ENCODE measurements around the gene ORM1.
"Not testable (repeated sequence)": the region's sequence is repeated elsewhere in the genome, so short reads cannot be mapped to it uniquely, and the experiment has no call there.

ORM1 gene

DNA sequence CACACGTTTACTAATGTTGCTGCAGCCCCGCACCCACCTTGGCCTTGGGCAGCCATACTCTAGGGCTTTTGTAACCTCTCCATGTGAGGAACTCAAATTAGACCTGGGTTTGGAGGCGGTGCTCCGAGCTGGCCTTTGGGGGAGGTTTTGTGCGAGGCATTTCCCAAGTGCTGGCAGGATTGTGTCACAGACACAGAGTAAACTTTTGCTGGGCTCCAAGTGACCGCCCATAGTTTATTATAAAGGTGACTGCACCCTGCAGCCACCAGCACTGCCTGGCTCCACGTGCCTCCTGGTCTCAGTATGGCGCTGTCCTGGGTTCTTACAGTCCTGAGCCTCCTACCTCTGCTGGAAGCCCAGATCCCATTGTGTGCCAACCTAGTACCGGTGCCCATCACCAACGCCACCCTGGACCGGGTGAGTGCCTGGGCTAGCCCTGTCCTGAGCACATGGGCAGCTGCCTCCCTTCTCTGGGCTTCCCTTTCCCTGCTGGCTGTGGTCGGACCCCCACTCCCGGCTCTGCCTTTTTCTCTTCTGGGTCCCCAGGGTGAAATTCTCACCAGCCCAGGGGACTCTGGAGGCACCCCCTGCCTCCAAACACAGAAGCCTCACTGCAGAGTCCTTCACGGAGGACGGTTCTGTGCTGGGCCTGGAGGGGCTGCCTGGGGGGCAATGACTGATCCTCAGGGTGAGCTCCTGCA is at the start of gene ORM1:
Gene ORM1 (plus strand): TSS at position 268 of the 701 bp plus-strand sequence. CDS start 36 bp downstream, at position 304.
- DNase-seq (ENCODE audit: low read depth in 2 of 2): not testable (repeated sequence)

DNA sequence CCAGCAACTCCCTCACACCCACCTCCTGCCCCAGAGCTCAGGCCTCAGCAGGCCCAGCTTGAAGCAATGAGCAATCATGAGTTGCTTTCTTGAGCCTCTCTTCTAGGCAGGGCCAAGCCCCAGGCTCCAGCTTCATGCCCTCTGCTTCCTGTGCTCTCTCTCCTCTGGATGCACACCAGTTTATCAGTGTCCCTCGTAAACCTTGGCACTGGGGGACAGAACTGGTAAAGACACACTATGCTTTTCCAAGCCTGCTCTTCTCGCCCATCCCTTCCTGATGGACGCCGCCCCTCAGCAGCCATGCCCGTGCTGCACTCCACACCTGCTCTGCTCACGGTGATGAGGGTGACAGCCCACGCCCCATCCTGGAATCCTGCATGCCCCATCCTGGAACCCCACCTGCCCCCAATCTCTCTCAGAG is 49.4 kb upstream of the ORM1 start:
- no peak for DNase-seq (ENCODE audit: low read depth in 2 of 2)

DNA sequence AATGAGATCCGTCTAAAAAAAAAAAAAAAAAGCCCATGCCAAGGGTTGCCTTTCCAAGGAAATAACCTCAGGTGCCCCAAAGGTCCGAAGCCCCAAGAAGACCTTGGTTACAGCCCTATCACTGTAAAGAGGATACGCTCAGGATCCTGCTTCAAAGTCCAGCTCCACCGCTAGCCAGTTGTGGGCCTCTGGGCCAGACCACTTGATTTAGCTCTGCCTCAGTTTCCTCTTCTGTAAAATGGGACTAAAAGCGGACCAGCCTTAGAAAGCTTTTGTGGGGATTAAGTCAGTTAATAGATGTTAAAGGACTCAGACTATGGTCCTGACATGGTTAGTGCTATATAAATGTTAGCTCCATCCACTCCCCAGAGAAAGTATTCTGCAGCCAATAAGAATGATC is 48.7 kb upstream of the ORM1 start:
- no peak for DNase-seq (ENCODE audit: low read depth in 2 of 2)

DNA sequence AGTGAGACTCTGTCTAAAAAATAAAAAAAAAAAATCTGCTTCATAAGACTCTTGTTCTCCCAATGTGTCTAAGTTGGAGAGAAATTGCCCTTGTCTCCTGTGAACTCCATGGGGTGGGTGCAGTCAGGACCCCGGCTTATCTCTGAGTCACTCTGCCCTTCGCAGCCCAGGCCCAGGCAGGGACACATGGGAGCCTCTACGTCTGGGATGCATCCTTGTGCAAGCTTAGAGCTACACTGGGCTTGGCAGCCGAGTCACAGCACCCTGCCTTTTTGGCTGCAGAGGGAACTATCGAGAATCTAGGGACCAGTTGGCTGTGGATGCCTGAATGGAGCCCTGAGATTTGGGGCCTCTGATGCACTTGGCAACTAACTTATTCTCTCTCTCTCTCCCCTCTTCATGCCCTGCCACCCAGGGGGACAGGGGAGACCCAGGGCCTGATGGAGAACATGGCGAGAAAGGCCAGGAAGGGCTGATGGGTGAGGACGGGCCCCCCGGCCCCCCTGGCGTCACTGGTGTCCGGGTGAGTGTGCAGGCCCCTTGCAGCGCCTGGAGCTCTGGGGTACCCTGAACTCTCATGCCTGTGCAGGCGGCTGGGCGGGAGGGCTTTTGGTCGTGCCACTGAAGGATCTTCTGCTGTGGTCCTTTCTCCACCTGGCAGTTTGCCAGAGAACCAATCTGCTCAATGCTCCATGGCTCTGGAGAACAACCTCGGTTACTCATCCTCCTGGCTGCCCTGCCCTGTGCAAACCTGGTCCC is 47.5 kb upstream of the ORM1 start:
- no peak for DNase-seq (ENCODE audit: low read depth in 2 of 2)

DNA sequence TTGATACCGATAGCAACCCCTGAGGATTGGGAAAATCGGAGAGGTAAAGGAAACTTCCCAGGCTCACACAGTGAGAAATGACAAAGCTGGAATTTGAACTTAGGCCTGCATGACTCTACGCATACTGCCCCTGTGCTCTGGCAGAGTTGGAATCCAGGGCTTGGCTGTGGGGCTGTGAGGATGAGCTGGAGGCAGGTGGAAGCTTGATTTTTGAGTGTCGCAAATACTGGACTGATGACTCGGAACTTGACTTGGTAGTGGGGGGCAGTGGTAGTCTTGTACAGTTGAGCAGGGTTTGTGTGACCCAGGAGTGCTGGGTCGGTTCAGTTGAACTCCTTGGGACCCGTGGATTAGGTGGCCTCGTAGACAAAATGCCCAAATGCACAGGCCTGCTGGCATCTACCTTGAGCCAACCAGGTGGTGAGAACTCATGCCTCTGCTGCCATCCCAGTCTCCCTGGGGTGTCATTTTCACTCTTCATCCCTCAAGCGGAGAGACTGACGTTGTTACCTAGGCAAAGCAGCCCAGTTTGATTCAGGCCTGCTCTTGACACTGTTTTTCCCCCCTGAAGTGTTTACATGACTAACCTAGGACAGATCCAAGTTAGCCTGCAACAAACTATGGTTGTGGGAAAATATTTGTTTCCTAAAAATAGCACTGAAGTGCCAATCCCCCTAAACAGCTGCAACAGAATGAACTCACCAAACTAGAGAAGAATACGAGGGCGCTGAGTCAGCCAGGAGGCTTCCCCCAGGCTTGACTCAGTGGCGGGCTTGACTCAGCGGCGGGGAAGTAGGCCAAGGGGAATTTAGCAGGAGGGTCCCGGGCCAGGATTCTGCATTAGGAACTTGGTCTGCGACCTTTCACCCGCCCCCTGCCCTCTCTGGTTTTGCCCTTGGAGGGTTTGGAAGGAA is 45.7 kb upstream of the ORM1 start:
- DNase-seq (ENCODE audit: low read depth in 2 of 2): no peak

DNA sequence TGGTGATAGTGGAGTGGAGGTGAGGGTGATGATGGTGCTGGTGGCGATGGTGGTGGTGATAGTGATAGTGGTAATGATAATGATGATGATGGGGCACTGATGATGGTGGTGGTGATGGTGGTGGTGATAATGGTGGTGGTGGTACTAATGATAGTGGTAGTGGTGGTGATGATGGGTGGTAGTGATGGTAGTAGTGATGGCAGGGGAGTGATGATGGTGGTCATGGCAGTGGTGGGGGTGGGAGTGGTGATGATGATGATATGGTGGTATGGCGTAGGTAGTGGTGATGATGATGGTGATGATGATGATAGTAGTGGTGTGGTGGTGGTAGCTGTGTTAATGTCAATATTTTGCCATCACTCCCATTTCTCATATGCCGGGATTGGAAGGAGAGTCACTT is 44.5 kb upstream of the ORM1 start:
- no peak for DNase-seq (ENCODE audit: low read depth in 2 of 2)

DNA sequence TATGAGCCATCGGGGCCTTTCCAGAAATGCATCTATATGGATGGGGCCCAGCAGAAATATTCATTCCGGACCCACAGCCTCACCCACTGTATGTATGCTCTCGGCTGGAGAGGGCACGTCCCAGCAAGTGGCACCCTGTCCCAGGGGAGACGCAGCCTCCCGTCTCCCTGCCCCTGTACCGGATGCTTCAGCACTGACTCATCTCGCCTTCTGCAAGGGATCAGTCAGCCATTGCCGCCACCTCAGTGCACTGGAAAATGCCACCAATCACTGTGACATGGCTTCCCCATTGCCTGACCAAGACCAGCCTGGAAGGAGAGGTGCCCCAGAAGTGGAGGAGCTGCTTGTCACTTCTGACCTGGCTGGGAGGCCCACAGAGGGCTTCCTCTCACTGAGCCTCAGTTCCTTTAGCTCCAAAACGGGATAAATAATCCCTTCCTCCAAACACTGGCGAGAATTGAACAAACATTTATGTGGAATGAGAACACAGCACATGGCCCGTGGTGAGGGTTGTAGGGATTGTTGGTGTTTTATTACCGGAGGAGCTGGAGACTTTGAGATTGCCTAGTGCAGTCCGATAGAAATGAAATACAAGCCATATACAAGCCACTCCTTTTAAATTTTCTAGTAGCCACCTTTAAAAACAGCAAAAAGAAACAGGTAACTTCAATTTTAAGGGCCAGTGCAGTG is 43.9 kb upstream of the ORM1 start:
- DNase-seq (ENCODE audit: low read depth in 2 of 2): no peak

DNA sequence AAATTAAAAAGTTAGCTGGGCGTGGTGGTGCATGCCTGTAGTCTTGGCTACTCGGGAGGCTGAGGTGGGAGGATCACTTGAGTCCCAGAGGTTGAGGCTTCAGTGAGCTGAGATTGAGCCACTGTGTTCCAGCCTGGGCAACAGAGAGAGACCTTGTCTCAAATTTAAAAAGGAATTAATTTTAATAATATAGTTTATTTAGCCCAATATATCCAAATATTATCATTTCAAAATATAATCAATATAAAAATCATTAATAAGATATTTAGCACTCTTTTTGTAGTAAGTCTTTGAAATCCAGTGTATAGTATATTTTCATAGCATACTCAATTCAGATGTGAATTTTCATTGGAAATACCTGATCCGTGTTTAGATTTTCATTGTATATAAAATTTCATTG is 43.2 kb upstream of the ORM1 start:
- DNase-seq (ENCODE audit: low read depth in 2 of 2): no peak

DNA sequence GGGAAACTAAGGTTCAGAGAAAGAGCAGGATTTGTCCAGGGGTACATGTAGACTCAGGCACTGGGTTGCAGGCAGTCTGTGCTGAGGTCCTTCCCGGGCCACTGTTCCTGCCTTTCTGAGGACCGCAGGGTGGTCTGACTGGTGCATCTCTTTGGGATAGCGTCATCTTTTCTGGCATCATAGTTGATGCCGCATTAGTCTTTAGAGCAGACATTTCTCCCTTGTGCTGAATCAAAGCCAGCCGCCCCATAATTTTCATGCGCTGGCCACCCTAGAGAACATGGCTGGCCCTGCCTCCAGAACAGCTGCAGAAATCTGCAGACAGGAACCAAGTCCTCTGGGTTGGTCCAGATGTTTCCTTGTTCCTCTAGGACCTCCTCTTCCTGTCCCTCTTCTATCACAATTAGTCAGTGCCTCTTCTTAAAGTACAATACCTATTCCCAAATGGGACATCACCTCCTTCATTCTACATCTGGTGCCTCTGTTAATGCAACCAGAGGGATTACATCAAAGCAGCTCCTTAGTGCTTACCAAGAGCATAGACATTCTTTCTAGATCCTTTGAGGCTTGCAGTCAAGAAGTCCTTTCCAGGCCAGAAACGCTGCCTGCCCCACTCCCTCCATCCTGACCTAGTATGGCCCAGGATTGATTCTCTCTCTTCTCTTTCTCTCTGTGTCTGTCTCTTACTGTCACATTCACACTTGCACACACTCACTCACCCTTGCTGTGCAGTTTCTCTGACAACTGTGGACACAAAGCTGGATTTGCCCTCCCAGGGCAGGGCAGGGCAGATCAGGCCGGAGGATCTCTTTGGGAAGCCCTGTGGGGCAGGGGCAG is 42.0 kb upstream of the ORM1 start:
- DNase-seq (ENCODE audit: low read depth in 2 of 2): no peak

DNA sequence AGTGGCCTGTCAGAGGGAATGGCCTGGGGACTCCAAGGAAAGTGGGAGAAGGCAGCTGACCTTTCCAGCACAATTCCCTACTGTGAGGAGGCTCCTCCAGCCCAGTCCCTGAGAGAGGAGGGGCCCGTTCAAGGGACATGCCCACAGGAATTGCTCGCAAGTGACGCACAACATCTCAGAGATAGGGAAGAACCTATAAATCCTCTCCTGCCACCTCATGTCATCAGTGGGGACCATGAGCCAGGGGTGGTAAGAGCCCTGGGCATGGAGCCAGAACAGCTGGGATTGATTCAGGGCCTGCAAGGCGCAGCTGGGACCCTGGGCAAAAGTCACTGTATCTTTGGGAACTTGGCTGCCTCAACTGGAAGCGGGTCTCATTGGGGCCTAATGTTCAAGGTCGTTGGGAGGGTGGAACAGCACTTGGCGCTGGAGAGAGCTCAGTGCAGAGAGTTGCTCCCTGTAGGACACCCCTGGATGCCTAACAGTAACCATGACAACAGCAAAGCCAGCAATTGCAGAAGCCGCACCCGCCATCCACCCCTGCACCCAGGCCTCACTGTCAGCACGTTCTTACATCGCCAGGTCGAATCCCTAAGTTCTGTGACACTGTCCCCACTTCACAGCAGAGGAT is 41.3 kb upstream of the ORM1 start:
- DNase-seq (ENCODE audit: low read depth in 2 of 2): no peak

DNA sequence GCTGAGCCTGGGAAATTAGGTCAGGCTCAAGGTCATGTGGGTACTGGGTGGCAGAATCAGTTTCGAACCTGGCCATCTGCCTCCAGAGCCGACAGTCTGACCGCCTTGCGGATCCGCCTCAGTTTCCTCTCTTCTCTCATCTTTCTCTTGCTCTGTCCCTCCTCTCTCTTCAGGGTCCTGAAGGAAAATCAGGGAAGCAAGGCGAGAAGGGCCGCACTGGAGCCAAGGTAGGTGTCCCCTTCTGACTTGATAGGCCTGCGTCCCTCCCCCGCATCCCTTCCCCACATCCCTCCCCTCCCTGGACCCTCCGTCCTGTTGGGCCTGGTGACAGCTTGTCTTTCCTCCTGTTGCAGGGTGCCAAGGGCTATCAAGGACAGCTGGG is 40.8 kb upstream of the ORM1 start:
- no peak for DNase-seq (ENCODE audit: low read depth in 2 of 2)

DNA sequence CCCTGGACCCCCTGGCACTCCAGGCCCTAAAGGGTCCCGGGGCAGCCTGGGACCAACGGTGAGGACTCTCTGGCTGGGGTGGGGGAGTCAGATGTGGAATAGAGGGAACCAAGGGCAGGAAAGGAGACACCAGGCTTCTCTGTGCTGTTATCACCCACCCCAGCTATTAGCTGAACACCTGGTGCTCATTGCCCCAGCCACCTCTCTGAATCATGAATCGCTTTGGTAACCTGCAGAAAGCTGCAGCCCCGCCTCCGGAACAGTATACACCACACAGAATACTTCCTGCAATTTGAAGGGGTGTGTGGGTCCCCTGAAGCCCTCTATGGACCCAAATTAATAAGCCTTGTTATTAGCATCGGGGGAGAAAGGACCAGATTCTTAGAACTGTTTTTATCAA is 40.4 kb upstream of the ORM1 start:
- no peak for DNase-seq (ENCODE audit: low read depth in 2 of 2)

DNA sequence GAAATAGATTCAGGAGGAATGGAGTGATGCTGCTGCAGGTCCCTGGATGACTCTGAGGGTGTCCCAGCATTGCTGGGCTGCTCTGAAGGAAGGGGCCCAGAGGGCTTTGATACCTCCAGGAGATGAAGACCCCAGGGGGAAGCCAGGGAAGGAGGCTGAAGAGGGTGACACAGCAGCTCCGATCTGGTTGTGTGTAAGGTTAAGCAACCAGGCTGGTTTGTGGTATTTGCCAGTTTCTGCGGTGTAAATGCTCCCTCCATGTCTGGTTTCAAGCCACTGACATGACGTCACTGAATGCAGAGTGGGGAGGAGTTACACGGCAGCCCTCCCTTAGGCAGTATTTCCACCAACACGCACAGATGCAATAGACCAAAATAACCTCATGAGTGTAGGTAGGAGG is 40.0 kb upstream of the ORM1 start:
- DNase-seq (ENCODE audit: low read depth in 2 of 2): no peak

DNA sequence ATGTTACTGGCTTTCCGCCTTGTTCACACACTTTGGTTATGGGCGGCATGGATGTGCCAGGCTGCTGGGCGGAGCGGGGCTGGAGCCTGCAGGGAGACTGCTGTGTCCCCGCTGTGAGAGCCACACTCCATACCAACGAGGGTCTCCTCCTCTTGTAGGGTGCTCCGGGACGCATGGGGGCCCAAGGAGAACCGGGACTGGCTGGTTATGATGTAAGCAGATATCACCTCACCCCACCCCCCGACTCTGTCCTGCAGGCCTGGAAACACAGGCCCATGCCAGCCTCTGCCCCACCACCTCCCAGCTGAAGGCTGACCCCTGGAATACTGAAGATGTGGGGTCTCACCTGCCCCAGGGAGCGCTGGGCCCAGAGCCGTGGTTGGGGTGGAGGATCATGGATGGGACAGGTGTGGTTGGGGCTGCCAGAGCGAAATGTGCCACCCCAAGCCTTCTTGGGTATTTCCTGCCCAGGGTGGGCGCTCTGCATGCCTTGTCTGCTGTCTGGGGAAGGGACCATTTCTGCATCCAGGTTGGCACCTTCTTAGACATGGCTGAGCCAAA is 39.3 kb upstream of the ORM1 start:
- DNase-seq (ENCODE audit: low read depth in 2 of 2): no peak

DNA sequence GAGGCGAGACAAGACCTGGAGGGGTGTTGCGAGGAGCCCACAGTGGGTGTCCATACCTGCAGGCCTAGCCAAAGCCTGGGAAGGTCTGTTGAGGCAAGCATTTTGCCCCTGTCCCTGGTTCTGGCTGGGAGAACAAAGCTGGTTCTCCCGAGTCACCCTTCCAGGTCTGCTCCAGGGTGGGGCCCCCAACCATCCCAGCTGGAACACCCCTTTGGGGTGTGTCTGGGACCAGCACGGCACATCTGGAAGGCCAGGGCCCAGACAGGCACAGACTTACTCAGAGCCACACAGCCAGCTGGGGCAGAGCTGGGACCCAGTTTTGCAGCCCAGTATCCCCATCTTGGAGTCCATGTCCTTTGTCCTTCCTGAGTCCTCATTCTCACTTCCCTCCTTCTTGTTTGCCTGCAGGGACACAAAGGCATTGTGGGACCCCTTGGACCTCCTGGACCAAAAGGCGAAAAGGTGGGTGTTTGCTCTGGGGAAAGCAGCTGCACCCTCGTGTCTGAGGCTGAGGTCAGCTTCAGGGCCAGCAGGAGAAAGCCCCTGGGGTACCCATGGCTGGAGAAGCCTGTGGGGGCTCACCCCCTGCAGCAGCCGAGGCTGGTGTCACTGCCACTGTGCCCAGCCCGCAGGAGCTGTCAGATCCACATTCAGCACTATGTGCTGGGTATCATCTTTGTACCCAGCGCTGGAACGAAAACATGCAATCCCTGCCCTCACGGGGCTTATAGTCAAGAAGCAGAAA is 38.4 kb upstream of the ORM1 start:
- DNase-seq (ENCODE audit: low read depth in 2 of 2): no peak

DNA sequence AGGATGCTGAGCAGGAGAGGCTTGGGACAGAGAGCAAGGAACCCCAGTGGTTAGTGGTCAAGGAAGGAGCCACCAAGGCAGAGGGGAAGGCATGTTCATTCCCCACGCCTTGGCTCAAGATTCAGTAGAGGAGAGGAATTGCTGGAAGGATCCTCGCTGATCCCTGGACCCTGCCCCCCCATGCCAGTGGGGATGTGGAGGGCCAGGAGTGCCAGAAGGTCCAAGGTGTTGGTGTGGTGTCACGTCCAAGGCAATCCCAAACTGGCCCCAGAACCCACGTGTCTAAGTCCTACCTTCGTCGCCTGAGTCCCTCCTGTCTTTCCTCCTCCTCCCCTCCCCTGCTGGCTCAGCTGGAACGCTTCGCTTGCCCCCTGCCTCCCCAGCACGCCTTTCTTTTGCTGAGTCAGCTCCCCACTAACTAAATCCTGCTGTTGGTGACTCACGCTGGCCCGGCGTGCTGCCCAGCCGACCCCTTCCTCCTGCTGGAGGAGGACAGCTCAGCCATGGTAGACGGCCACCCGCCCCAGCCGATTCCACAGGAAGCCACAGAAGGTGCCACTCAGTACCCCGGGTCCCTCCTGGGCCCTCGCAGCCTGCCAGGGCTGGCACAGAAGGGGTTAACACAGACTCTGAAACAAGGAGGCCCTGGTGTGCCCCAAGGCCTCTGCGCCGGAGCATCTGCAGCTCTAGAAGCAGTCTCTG is 37.6 kb upstream of the ORM1 start:
- DNase-seq (ENCODE audit: low read depth in 2 of 2): no peak

DNA sequence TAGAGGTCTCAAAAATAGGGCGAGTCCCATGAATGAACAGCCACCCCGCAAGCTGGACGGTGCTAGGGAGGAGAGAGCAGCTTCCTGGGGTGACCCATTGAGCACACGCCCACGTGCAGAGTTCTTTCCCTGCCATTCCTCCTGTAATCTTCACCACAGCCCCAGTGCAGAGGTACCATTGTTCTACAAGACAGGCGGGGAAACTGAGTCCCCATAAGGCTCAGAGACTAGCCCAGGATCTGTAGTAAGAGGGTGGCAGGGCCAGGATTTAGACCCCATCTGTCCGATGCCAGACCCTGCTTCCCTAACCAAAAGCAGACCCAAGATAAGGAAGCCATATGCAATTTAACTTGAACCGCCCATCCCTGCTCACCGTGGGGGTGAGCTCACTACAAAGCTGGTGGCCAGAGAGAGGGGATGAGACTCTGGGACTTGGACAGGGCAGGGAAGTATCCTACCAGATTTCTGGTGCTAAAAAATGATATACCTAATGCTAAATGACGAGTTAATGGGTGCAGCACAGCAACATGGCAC is 36.7 kb upstream of the ORM1 start:
- no peak for DNase-seq (ENCODE audit: low read depth in 2 of 2)

DNA sequence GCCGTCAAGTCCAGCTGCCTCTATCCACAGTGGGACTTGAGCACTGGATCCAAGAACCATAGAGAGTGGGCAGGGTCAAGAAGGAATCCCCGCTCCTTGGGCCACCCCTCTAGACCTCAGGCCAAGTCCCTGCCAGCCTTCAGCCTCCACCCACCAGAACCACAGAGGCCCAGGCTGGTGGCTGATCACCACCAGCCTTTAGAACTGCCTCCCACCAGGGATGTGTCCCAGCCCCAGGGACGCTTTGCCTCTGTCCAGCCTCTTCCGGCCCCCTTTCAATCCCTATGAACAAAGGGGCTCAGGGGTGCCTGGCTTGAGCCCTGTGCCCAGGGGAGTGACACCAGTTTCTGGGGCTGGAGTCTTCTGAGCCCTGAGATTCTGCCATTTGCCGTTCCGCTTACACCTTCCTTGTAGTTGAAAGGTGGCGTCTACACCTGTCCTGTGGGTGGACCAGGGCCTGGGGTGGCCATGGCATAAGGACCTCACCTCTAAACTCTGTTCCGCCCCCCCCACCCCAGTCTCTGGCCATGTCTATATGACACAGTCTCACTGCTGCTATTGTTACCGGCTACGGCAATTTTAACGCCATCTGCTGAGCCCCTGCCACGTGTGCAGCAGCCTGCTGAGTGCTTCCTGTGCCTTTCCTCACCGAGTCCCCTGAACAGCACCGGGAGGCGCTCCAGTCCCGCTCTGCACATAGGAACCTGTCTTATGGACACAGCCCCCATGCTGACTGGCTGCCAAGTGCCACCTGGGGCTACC is 35.7 kb upstream of the ORM1 start:
- no peak for DNase-seq (ENCODE audit: low read depth in 2 of 2)

Measured in stimulated activated CD4-positive, alpha-beta T cell treated with anti-CD3 and anti-CD28 coated beads, Interleukin-15, amount 100 ng/mL, for 48 hours (primary cell).